ENCODE results near the gene CAVIN3. TPM values are rescaled to one million over a fixed set of nuclear protein-coding genes. Genes with fewer than 3 reads are reported as not detected.

CAVIN3 gene, protein sequence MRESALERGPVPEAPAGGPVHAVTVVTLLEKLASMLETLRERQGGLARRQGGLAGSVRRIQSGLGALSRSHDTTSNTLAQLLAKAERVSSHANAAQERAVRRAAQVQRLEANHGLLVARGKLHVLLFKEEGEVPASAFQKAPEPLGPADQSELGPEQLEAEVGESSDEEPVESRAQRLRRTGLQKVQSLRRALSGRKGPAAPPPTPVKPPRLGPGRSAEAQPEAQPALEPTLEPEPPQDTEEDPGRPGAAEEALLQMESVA
- 301 and 798 TPM in 2 replicates for total RNA-seq

DNA sequence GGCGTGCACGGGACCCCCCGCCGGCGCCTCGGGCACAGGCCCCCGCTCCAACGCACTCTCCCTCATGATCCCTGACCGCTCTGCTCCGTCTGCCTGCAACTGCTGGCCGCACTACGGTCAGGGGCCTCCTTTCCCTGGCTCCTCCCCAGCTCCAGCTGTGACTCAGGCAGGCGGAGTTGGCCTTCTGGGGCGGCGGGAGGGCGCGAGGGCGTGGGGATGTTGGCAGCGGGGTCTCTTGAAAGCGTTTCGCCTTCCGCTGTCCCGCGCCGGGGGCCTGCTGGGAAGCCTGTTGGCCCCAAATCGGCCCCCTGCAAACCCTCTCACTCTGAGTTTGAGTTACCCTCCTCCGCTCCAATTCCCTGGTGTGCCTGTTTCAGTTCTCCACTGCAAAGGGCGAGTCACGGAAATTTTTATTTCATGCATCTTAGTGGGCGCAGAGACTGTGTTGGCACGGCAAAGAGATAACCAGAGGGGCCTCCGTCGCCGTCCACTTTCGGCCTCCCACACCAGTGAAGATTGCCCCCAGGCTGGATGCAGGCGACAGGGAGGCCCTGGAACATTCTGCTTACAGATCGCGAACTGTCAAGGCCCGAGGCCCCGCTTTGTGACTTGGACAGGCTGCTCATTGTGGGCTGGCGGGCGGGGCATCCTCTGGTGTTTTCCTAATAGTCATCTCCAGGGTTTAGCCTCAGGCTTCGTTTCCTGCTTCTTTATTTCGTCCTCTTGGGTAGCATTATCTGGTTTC is at the start of gene CAVIN3:
Gene CAVIN3, minus strand, starts transcription at position 91 of the 745 bp plus-strand sequence. Its CDS starts 25 bp downstream, at position 66.

Other genes starting within 250 kb of the CAVIN3 start
- not detected in 2 replicates for gene OR56B4, start 212.8 kb downstream of the CAVIN3 start, total RNA-seq
- not detected in 2 replicates for gene OR52B2, start 150.2 kb downstream of the CAVIN3 start, total RNA-seq
- gene OR52W1, start 121.3 kb downstream of the CAVIN3 start, total RNA-seq = not detected in 2 replicates
- gene C11orf42, start 114.9 kb downstream of the CAVIN3 start, total RNA-seq = not detected in 2 replicates
- gene FHIP1B, start 85.9 kb downstream of the CAVIN3 start, total RNA-seq = 13.4 and 13.7 TPM in 2 replicates
- 0.33 TPM in 1 of 2 replicates, not detected in the other for gene CNGA4, start 81.4 kb downstream of the CAVIN3 start, total RNA-seq
- gene CCKBR, start 60.7 kb downstream of the CAVIN3 start, total RNA-seq = not detected in 2 replicates
- 50.8 and 113 TPM in 2 replicates for gene SMPD1, start 70.0 kb upstream of the CAVIN3 start, total RNA-seq
- 55.3 and 83.9 TPM in 2 replicates for gene APBB1, start 98.6 kb upstream of the CAVIN3 start, total RNA-seq
- 0.44 and 1.7 TPM in 2 replicates for gene HPX, start 120.5 kb upstream of the CAVIN3 start, total RNA-seq
- 25.2 and 56.1 TPM in 2 replicates for gene TRIM3, start 153.4 kb upstream of the CAVIN3 start, total RNA-seq
- gene ARFIP2, start 160.8 kb upstream of the CAVIN3 start, total RNA-seq = 63.7 and 65.5 TPM in 2 replicates
- gene TIMM10B, start 161.0 kb upstream of the CAVIN3 start, total RNA-seq = 37.1 and 46.1 TPM in 2 replicates
- gene DNHD1, start 176.8 kb upstream of the CAVIN3 start, total RNA-seq = 14.2 and 14.7 TPM in 2 replicates